Right lobe of liver (tissue), 6 donors: ENCODE data around the gene CNPPD1. TPM values are rescaled to one million over a fixed set of nuclear protein-coding genes. Genes with fewer than 3 reads are reported as not detected.

Experiments
- ATAC-seq, 4 donors: fragments of 200-7000 bp; cut with Tn5 transposase; one replicate each; pipeline ENCODE4 v1.9.1; 2020; ENCODE audit warnings: mild to moderate bottlenecking in 4 of 4, moderate library complexity in 4 of 4
- DNase-seq, 3 donors: peaks; one replicate each; pipeline ENCODE4 v3.0.0-alpha.2; 2020
- H3K27ac ChIP-seq, 3 donors: fragments of 200-600 bp; one replicate each; pipeline ENCODE4 v1.8.0; 2022
- H3K27me3 ChIP-seq, 2 donors: fragments of 200-600 bp; one replicate each; pipeline ENCODE4 v1.8.0; 2022
- H3K36me3 ChIP-seq, 4 donors: fragments of 200-600 bp; sonication (generic) in 1 of 4; one replicate each; pipeline versions ENCODE4 v1.5.1 to v1.8.0; 2017 to 2022; ENCODE audit warnings: control low read depth in 1 of 4
- H3K4me1 ChIP-seq, 4 donors: fragments of 200-600 bp; sonication (generic) in 1 of 4; one replicate each; pipeline versions ENCODE4 v1.5.1 to v1.8.0; 2017 to 2022; ENCODE audit warnings: control low read depth in 1 of 4
- H3K4me3 ChIP-seq, 3 donors: fragments of 200-600 bp; one replicate each; pipeline ENCODE4 v1.8.0; 2022
- H3K9me3 ChIP-seq, 4 donors: fragments of 200-600 bp; sonication (generic) in 1 of 4; one replicate each; pipeline versions ENCODE4 v1.5.1 to v1.8.0; 2017 to 2022; ENCODE audit warnings: control low read depth in 1 of 4
- CTCF ChIP-seq, 4 donors: fragments of 200-600 bp in 3 of 4; fragments of 450-650 bp in 1 of 4; IDR thresholded peaks; one replicate each; pipeline versions ENCODE4 v1.5.1 to v1.8.0; 2016 to 2022; ENCODE audit warnings: antibody characterized with exemption in 4 of 4, mild to moderate bottlenecking in 2 of 4
- POLR2A ChIP-seq: fragments of 450-650 bp; IDR thresholded peaks from one replicate; pipeline ENCODE4 v1.6.1; 2017; ENCODE audit warnings: antibody characterized with exemption, mild to moderate bottlenecking
- WGBS: methylation state at CpG from one replicate; pipeline ENCODE4 v1.1.6; 2018; ENCODE audit warnings: low coverage, low lambda C conversion rate; ENCODE audit not compliant: insufficient coverage; ENCODE audit errors: missing lambda C conversion rate; 5-methylcytosine and 5-hydroxymethylcytosine counted together
- intact Hi-C, 2 donors: fragments of 100-400 bp; cut with DNase I; formaldehyde crosslinking; loops; one replicate each; pipeline versions ENCODE4 v1.11.2 to v1.14.1; 2022
- total RNA-seq, 6 experiments: library from RNA; depleted of rRNA in 2 of 6; stranded (reverse); fragments of >200 nt in 2 of 6; fragmentation: NEBNext Ultra II Directional in 3 of 6; extraction: Animal tissue kit (Norgen Biotek cat#: 25700) in 3 of 6; gene quantifications; one replicate each; pipeline versions ENCODE4 v1.1.0 to v1.2.4, GENCODE V29; 2016 to 2023
- donor health status: DM: no; HTN: yes; CAD: no.
- donor health status: DM: no; HTN: no; CAD: no.
- donor health status: DM: no; HTN: no; CAD: no.
- donor health status: DM: no; HTN: yes; CAD: no.
- donor health status: DM: no; HTN: yes; CAD: no.

The CNPPD1 gene
- total RNA-seq, 6 experiments from 2014 or later: 22.3 to 37.1 (median 30.2) TPM

DNA sequence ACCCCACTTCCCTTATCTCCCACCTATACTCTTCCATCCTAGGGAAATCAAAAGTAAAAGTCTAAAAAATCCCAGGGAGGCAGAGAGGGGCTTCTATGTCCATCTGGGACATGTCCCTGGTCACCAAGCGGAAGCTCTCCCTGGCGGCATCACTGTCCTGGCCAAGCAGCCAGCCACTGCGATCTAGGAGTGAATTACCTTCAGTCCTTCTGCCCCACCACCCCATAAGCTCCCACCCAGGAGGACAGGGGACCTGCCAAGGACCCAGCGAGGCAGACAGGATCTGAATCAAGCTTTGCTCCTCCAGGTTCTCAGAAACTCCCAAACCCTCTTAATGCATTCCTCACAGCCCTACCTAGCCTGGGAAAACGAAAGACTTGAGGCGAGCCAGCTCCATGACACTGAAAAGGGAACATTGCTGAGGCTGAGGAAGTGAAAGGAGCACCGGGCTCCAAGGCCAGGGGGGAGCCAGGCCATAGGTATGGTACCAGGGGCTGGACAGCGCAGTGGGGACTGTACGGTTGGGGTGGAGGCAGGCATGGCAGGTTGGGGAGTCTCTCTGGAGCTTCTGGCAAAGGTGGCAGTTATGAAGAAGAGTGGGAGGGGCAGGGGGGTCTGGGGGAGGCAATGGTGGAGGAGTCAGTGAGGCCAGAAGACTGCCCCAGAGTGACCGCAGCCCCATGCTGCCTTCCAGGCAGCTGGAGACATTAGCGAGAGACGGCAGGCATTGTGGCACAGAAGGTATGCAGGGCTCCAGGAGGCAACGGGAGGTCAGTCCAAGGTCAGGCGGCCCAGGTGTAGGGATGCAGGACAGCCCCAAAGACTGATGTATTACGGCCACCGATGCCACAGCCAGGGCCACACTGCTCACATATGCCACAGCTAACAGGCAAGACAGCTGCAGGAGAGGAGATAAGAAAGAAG lies 4.2 kb downstream of the CNPPD1 start:
- intact Hi-C loops: loop anchor here in 1 of 2 donors (5.0 kb wide), 1 partner anchor 35 kb away; the partner anchor contains the start of gene ZFAND2B

DNA sequence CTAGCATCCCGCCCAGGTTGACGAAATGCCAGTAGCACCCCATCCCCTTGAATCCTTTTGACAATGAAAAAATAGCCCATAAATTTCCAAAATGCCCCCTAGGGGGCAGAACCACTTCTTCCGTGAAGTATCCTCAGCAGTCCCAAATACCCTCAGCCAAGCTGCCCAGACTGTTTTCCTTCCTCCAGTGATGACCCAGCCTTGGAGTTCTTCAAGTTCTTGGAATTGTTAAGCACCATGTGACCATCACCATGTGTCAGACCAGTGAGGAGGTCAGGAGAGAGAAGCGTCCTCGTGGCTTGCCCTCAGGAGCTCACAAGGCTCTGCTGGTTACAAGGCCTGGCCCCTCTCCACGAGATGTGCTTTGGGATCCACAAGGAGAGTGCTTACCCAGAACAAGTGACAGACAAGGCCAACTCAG lies 5.5 kb downstream of the CNPPD1 start:
- WGBS: 14% methylated on average over 3 of the region's 6 CpGs
- peak overlapping the region in 2 of 3 donors; percentile 2 to 18 for H3K27ac ChIP-seq
- peak in 1 of 3 donors; percentile 54 for DNase-seq

More for the DNA sequence above, 4.2 kb downstream of the CNPPD1 start:
- WGBS: 75% methylated on average over 8 of the region's 16 CpGs
- DNase-seq (peak in 1 of 3 donors; percentile 35), ATAC-seq (no peak)
- Histone ChIP-seq H3K36me3 (peaks cover 0 to 35% (median 4%) of the 10 kb centered on the region in 4 donors), H3K4me1 (peaks cover 0 to 29% (median 6%) of the 10 kb centered on the region in 4 donors), H3K27me3 (no peaks in the 10 kb centered on the region), H3K27ac (peak overlapping the region in 1 of 3 donors; percentile 18), H3K4me3 (no peak overlapping the region), H3K9me3 (no peaks in the 10 kb centered on the region)
- TF ChIP-seq CTCF (IDR thresholded peaks at IDR 0.05) (no peak), POLR2A (no peak)

DNA sequence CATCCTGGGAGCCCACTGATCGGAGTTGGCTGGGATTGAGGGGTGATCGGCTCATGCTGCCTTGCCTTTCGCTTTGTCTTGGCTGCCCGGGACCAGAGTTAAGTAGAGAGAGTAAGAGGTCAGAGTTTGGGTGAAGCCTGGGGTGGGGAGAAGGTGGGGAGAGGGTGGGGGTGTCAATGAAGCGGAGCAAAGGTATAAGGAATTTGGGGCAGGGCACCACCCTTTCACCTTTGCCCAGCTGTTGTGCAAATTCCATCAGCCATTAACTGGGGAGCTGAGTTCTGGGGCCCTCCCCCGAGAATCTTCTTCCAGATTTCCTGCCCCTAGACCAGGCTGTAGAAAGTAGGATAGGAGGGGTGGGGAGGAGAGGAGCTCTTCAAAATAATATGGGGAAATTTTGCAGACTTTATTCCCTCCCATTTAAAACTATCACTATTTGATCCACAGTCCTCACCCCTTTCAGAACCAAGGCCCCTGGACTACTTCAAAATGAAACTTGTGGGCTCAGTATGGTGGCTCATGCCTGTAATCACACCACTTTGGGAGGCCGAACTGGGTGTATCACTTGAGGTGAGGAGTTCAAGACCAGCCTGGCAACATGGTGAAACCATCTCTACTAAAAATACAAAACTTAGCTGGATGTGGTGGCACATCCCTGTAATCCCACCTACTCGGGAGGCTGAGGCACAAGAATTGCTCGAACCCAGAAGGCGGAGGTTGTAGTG lies 6.6 kb downstream of the CNPPD1 start, which contains the start of gene SLC23A3:
Gene SLC23A3 (minus strand): TSS at position 100 of the 725 bp plus-strand sequence. CDS start 45 bp downstream, at position 55.
- Histone ChIP-seq H3K27me3 (no peaks in the 10 kb centered on the region), H3K9me3 (no peaks in the 10 kb centered on the region), H3K4me3 (no peak within 1 kb of the TSS), H3K36me3 (peaks cover 0 to 27% (median 4%) of the 10 kb centered on the region in 4 donors), H3K27ac (no peak within 1 kb of the TSS), H3K4me1 (peaks cover 0 to 18% (median 6%) of the 10 kb centered on the region in 4 donors)
- intact Hi-C loops: loop anchor here (5.0 kb wide), 2 partner anchors 37 to 132 kb away; partner anchors contain the start of gene ZFAND2B (in 1 of the 2)
- TF ChIP-seq POLR2A (no peak), CTCF (IDR thresholded peaks at IDR 0.05) (no peak)
- ATAC-seq (peak; percentile 40 to 67 (median 52)), DNase-seq (peak in 1 of 3 donors; percentile 57)
- WGBS: 62% methylated on average over 9 of the region's 10 CpGs

More for the DNA sequence above, 5.5 kb downstream of the CNPPD1 start:
- H3K4me1 ChIP-seq: peaks cover 0 to 29% (median 6%) of the 10 kb centered on the region in 4 donors
- H3K36me3 ChIP-seq: peaks cover 0 to 35% (median 4%) of the 10 kb centered on the region in 4 donors
- no peaks in the 10 kb centered on the region for H3K27me3 ChIP-seq
- no peaks in the 10 kb centered on the region for H3K9me3 ChIP-seq
- peak; percentile 53 to 74 (median 68) for TF ChIP-seq CTCF (IDR thresholded peaks at IDR 0.05)
- TF ChIP-seq POLR2A: no peak
- no peak overlapping the region for H3K4me3 ChIP-seq
- intact Hi-C loops: loop anchor here in 1 of 2 donors (5.0 kb wide), 1 partner anchor 36 kb away; the partner anchor contains the start of gene ZFAND2B
- ATAC-seq: peak; percentile 62 to 71 (median 66)

DNA sequence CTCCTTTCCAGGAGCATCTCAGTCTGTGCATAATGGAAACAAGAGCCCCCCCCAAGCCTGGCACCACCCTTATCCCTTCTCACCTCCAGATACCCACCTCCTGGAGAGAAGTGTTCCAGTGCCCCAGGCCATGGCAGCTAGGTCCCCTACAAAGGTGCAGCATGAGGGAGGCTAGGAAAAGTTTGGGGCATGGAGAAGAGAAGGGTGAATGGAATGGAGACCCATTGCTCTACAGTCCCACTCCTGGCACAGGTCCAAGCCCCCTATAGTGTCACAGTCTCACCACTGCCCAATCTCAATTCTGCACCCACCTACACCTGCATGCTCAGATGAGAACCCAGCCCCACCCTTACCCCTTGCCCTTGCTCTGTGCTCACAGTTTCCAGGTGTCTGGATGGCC lies 7.8 kb downstream of the CNPPD1 start:
- Histone ChIP-seq H3K4me1 (peaks cover 0 to 18% (median 6%) of the 10 kb centered on the region in 4 donors), H3K27ac (no peak overlapping the region), H3K9me3 (no peaks in the 10 kb centered on the region), H3K4me3 (no peak overlapping the region), H3K27me3 (no peaks in the 10 kb centered on the region), H3K36me3 (peaks cover 0 to 15% (median 1%) of the 10 kb centered on the region in 4 donors)
- ATAC-seq: no peak
- DNase-seq: no peak
- no peak for TF ChIP-seq CTCF (IDR thresholded peaks at IDR 0.05)
- no peak for TF ChIP-seq POLR2A
- intact Hi-C loops: loop anchor here in 1 of 2 donors (5.0 kb wide), 1 partner anchor 133 kb away; no protein-coding TSS in a partner anchor
